Nephron progenitor cell (in vitro differentiated cells): ENCODE measurements around the gene GOT1.

Experiments
- DNase-seq: peaks from one replicate; pipeline ENCODE4 v3.0.0; 2021
- H3K27ac Mint-ChIP-seq: 2 replicates; pipeline ENCODE4 v1.8.0; 2021; ENCODE audit warnings: mild to moderate bottlenecking, moderate library complexity, mixed read lengths
- H3K27me3 Mint-ChIP-seq: 2 replicates; pipeline ENCODE4 v1.8.0; 2021; ENCODE audit warnings: mild to moderate bottlenecking, low read depth, mixed read lengths; ENCODE audit not compliant: poor library complexity
- H3K36me3 Mint-ChIP-seq: 2 replicates; pipeline ENCODE4 v1.8.0; 2021; ENCODE audit warnings: low read depth, mixed read lengths
- H3K4me1 Mint-ChIP-seq: 2 replicates; pipeline ENCODE4 v1.8.0; 2021; ENCODE audit warnings: mixed read lengths
- H3K4me3 Mint-ChIP-seq: 2 replicates; pipeline ENCODE4 v1.8.0; 2021; ENCODE audit warnings: mild to moderate bottlenecking, moderate library complexity, mixed read lengths
- H3K9me3 Mint-ChIP-seq: 2 replicates; pipeline ENCODE4 v1.8.0; 2021; ENCODE audit warnings: mild to moderate bottlenecking, moderate library complexity, mixed read lengths
- TF ChIP-seq, protein P1 (sequence below): fragments of 200-600 bp; sonication (generic); IDR thresholded peaks from 2 replicates; pipeline ENCODE4 v1.5.0; 2021; ENCODE audit warnings: antibody characterized with exemption

GOT1 gene

DNA sequence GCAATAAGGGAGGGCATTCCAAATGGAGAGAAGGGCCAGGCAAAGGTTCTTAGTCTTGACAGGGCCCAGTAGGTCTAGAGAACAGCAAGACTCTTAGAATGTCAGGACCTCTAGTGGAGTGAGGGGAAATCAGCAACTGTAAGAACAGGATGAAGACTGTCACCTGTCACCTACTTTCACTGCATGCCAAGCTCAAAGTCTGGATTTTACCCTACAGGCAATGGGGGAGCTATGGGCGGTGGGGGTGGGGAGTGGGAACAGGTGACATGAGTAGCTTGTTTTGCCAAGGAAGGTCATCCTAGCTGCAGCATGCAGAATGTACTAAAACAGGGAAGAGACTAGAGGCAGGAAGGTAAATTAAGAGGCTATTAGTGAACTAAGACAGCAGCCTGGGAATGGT, 18.3 kb downstream of the GOT1 start:
- DNase-seq: no peak
- H3K27me3 Mint-ChIP-seq: no peaks in the 10 kb centered on the region
- no peaks in the 10 kb centered on the region for H3K4me1 Mint-ChIP-seq
- peaks cover 12% of the 10 kb centered on the region for H3K9me3 Mint-ChIP-seq
- no peak overlapping the region for H3K4me3 Mint-ChIP-seq
- TF ChIP-seq, protein P1, sequence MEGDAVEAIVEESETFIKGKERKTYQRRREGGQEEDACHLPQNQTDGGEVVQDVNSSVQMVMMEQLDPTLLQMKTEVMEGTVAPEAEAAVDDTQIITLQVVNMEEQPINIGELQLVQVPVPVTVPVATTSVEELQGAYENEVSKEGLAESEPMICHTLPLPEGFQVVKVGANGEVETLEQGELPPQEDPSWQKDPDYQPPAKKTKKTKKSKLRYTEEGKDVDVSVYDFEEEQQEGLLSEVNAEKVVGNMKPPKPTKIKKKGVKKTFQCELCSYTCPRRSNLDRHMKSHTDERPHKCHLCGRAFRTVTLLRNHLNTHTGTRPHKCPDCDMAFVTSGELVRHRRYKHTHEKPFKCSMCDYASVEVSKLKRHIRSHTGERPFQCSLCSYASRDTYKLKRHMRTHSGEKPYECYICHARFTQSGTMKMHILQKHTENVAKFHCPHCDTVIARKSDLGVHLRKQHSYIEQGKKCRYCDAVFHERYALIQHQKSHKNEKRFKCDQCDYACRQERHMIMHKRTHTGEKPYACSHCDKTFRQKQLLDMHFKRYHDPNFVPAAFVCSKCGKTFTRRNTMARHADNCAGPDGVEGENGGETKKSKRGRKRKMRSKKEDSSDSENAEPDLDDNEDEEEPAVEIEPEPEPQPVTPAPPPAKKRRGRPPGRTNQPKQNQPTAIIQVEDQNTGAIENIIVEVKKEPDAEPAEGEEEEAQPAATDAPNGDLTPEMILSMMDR: no peak
- H3K36me3 Mint-ChIP-seq: peaks cover 17% of the 10 kb centered on the region
- no peak overlapping the region for H3K27ac Mint-ChIP-seq

DNA sequence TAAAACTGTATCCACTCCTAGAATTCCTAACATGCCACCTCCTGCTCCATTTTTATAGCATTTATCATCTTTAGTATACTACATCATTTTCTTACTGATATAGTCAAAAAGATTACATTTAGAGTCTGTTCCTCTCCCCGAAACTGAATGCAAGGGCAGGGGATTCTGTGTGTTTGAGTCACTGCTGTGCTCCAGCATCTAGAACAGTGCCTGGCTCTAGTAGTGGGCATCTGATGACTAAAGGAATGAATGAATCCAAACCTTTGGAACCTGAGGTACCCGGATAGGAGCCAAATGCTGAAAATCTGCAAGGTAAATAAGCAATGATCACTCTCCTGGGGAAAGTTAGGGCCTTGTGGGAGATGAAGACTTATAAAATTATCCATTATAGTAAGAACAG, 18.9 kb downstream of the GOT1 start:
- Mint-ChIP-seq H3K36me3 (peaks cover 18% of the 10 kb centered on the region), H3K4me1 (no peaks in the 10 kb centered on the region), H3K9me3 (peaks cover 11% of the 10 kb centered on the region), H3K27me3 (no peaks in the 10 kb centered on the region), H3K27ac (no peak overlapping the region), H3K4me3 (no peak overlapping the region)
- DNase-seq: no peak
- TF ChIP-seq, protein P1: no peak

DNA sequence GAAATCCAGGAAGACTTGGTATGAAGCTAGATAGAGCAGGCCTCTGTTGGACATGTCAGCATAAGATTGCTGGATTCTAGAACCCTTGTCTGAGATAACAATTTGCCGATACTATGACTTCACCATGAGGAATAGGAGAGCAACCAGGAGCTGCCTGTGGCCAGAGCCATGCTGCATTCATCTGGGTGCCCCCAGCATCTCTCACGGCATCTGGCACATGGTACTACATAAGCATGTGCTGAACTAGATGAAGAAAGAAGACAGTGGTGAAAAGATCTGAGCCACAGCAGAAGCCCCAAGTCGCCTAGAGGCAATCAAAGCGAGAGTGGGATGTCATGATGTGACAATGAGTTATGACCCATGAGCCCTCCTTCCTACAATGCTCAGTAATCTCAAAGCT, 19.5 kb downstream of the GOT1 start:
- no peaks in the 10 kb centered on the region for H3K4me1 Mint-ChIP-seq
- no peak overlapping the region for H3K4me3 Mint-ChIP-seq
- TF ChIP-seq, protein P1: no peak
- no peak overlapping the region for H3K27ac Mint-ChIP-seq
- H3K27me3 Mint-ChIP-seq: no peaks in the 10 kb centered on the region
- H3K36me3 Mint-ChIP-seq: peaks cover 18% of the 10 kb centered on the region
- H3K9me3 Mint-ChIP-seq: peaks cover 4% of the 10 kb centered on the region
- DNase-seq: no peak

DNA sequence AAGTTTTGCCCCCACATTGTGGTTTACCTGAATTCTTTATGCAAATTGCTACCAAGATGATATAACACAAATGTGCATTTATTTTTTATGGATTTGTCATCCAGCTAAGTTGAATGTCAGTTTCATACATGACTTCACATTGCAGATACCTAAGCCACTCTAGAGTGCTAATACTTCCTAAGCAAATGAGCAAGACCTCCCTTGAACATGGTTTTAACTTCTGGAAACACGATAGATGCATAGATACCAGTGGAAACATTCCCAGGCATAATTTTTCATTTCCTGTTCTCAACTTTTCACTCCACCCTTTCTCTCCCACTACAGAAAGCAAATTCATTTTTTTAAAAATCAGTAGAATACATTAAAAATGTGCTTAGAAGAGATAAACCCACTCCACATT, 20.3 kb downstream of the GOT1 start:
- TF ChIP-seq, protein P1: no peak
- no peak overlapping the region for H3K4me3 Mint-ChIP-seq
- DNase-seq: no peak
- H3K36me3 Mint-ChIP-seq: peaks cover 18% of the 10 kb centered on the region
- no peak overlapping the region for H3K27ac Mint-ChIP-seq
- H3K27me3 Mint-ChIP-seq: no peaks in the 10 kb centered on the region
- H3K4me1 Mint-ChIP-seq: no peaks in the 10 kb centered on the region
- no peaks in the 10 kb centered on the region for H3K9me3 Mint-ChIP-seq

DNA sequence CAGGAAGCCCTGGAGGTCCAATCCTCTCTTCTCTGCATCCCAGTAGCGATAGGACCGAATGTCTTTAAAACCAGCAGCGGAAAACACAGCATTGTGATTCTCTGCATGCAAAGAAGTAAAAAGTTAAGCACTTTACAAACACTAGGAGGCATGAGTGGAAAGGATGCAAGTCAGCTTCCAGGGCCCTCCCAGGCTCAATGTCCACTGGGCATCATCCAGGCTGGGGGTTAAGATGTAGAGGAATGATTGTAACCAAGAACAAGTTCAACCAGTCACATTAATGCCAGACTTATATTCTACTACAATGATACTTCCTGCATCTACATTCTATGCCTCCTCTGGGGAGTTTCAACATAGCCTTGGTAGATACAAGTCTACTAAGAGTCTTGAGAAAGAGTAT, 24.3 kb downstream of the GOT1 start:
- Mint-ChIP-seq H3K9me3 (no peaks in the 10 kb centered on the region), H3K4me3 (no peak overlapping the region), H3K27ac (no peak overlapping the region), H3K27me3 (no peaks in the 10 kb centered on the region), H3K4me1 (no peaks in the 10 kb centered on the region), H3K36me3 (peaks cover 44% of the 10 kb centered on the region)
- DNase-seq: no peak
- TF ChIP-seq, protein P1: no peak

DNA sequence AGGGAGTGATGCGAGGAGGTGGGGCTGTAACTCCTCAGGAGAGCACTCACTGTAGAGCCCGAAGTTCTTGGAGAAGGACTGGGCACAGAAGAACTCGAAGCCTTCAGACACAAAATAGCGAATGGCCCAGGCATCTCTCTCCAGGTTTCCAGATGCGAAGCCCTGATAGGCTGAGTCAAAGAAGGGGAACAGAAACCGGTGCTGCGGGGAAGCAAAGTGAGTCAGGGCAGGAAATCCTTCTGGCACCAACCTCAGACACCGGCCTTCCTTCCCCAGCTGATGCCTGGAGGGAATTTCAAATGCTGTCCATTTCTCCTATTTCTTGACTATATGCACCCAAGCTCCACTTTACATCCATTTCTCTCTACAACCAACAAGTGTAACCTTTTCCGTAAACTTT, 26.8 kb downstream of the GOT1 start:
- Mint-ChIP-seq H3K4me3 (no peak overlapping the region), H3K27me3 (no peaks in the 10 kb centered on the region), H3K27ac (no peak overlapping the region), H3K9me3 (no peaks in the 10 kb centered on the region), H3K36me3 (peaks cover 50% of the 10 kb centered on the region), H3K4me1 (no peaks in the 10 kb centered on the region)
- TF ChIP-seq, protein P1: no peak
- DNase-seq: no peak
